GM19025 (cell line): ENCODE data around the gene BBC3.

Experiments used
- ATAC-seq: cut with Tn5 transposase; IDR thresholded peaks from one replicate; pipeline ENCODE4 v1.9.1; 2021; ENCODE audit warnings: mild to moderate bottlenecking, low read depth, moderate library complexity; ENCODE audit not compliant: unreplicated experiment

BBC3 gene

DNA sequence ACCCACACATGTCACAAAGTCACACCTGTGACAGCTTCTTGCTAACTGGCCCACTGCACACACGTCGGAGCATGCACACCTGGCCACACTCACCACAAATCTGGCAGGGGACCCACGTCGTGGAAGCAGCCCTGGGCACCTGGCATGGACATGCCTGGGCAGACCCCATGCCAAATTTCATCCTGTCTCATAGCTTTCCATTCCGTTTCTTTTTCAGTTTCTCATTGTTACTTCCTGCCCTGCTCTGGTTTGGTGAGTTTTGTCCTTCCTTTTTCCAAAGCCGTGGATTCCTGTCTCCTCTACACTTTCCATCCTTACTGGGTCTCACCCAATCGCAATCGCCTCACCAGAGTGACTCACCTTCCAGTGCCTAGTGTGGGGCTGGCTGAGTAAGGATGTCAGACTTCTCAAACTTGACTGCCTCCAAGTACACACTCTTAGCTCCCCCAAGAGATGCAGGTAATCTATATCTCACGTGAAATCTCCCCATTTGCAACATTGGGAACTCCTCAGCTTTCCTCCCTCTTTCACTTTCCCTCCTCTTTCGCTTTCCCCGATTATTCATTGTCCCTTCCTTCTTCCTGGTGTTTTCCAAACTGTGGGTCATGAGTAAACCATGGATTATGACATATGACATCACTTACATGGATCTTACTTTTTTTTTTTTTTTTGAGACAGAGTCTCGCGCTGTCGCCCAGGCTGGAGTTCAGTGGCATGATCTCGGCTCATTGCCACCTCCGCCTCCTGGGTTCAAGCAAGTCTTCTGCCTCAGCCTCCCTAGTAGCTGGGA lies 1.6 kb upstream of the BBC3 start:
- no peak for ATAC-seq

DNA sequence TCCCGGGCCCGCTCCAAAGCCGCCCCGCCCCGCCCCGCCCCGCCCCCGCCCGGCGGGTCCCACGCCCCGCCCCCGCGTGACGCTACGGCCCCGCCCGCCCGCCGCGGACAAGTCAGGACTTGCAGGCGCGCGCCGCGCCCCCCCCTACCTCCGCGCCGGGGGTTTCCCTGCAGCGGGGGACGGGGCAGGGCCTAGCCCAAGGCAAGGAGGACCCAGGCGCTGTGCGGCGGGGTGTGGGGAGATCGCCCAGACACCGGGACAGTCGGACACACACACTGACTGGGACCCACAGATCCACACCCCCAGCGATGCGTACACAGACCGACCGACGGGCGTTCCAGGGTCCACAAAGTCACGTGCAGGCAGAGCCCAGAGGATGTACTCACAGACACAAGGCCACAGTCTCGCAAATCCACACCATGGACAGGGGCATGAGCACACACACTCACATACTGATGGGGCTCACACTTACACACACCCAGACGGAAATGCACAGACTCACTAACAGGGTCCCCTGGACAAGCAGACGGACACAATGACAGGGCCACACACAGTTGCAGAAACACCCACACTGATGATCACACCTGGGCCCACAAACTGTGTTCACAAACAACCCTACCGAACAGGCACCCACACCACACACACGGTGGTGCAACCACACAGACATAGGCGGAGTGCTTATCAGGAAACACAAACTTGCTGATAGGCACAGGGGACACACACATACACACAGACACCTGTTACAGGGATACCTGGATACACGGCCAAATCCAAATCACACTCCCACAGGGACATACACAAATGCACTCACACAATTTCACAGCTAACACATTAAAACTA lies 436 bp upstream of the BBC3 start:
- peak; percentile 30 for ATAC-seq

DNA sequence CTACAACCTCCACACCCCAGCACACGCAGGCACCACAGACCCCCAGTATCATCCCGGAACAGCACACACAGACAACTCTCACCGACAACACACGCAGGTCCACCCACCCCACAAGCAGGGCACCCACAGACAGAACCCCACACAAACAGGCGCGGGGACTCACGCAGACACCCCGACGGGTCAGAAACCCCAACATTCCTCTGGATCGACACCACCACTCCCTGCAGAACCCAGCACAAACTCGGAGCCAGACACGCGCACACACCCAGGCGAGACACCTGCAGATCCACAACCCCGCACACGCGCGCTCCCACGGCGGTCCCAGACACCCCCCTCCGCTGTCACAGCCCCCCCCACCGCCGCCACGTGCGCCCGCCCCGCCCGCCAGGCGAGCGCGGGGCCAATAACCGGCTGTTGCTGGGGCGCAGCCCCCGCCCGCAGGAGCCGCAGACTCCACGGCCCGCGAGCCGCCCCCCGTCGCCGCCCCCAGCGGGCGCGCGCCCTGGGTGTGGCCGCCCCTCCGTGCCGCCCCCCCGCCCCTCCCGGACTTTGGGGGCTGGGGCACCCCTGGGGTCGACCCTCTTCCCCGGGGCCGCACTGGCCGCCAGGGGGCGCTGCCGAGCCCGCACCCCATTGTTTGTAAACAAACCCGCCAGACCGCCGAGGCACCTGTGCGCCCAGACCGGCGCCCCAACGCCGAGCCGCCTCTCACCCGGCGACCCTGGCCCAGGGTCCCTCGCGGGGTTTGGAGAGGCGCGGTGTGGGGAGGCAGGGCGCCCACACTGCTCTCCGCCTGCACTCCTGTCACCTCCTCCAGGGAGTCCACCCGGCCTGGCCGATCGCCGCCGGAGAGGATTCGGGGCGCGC lies 712 bp downstream of the BBC3 start:
- peak; percentile 11 for ATAC-seq

DNA sequence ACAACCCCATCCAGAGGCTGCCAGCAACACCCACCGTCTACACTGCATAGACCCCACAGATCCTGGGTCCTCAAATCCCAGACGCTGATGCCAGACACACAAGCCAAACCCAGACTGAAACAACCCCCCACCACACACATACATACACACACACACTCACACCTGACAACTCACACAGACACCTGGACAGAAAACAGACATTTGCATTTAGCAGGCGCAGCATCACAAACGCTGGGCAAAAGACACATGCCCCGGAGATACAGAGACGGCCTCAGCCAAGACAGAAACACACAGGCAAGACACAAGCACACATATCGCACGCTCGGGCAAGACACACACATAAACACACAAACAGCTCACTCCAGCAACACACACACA lies 1.3 kb downstream of the BBC3 start:
- no peak for ATAC-seq

DNA sequence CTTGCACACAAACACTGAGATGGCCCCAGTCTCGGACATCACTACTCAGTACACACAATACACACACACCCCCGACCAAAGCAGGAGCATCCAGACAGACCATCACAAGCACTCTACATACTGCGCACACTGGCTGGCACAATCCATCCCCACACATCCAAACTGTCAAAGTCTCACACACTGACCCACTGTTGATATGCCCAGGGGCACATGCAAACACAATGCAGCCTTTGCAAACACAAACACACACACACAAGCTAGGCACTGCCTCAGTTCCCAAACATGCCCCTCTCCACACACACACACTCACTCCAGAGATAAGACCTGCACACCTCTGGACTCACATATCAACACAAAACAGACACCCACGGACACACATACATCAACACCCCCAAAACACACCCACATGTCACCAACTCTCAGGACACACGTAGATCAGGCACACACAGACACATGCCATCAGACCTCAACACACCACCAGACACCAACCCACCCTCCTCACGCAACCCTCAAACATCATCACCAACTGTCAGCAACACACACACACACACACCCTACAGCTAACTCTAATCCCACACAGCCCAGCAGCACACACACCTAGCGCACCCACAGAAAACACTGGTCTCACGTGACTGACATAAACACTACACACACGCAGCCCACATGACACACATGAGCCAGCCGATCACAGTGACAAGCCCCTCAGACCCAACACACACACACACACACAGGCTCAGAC lies 1.9 kb downstream of the BBC3 start:
- ATAC-seq: no peak

DNA sequence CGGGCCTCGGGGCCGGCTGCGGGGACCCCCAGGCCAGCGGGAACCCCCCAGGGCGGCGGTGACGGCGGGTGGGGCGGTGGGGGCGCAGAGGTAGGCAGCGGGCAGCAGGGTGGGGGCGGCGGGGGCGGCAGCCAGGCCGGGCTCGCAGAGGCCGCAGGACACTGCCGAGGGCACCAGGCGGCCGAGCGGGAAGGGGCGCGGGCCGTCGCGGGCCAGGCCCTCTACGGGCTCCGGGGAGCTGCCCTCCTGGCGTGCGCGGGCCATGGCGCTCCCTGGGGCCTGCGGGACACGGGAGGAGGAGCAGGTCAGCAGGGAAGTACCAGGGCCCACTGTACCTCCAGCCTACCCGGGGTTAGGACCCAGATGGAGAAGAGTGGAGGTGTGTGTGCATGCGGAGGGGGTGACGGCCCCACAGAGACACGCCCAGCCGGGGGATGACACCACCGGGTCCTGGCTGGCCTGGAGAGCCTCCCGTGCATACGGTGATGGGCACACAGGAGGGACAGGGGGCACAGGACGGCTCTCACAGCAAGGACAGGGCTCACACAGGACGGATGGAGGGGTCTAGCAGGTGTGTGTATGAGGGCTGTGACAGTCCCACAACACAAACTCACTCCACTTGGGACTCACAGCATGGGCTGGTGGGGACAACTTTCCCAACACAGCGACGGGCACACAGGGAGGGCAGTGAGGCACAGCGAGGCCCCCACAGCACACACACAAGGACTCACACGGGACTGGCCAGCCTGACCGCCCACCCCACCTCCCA lies 2.6 kb downstream of the BBC3 start:
- no peak for ATAC-seq

DNA sequence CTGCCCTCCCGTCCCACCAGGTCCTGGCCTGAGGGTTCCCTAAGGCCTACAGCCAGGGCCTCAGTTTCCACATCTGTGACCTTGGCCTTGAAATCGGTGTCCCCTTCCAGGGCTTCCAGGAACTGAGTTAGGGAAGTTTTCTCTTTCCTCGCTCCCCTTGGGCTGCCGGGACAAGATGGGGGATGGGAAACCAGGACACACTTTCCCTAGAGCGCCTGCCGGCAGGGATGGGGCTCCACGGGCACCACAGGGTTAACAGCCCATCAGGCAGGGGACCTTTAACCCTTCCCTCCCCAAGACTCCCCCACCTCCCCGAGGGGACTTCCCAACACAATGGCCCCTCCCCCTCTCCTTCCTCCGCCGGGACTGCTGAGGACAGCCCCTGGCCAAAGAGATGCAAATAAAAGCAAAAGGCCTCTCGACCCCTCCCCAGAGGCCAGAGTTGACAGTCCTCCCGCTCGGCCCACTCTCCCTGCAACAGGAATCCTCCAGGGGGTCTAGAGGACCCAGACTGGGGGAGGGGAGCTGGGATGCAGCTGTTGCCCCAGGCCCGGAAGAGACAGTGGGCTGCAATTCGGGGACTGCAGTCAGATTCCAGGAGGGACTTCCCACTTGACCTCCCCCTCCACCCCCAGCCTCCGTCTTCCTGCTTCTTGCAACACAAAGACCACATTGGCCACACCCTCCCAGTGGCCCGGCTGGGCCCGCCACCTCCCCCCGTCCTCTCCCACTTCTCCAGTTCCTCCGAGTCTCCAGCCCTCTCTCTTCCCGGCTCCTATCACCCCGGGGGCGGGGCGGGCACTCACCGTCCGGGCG lies 3.4 kb downstream of the BBC3 start:
- ATAC-seq: no peak

DNA sequence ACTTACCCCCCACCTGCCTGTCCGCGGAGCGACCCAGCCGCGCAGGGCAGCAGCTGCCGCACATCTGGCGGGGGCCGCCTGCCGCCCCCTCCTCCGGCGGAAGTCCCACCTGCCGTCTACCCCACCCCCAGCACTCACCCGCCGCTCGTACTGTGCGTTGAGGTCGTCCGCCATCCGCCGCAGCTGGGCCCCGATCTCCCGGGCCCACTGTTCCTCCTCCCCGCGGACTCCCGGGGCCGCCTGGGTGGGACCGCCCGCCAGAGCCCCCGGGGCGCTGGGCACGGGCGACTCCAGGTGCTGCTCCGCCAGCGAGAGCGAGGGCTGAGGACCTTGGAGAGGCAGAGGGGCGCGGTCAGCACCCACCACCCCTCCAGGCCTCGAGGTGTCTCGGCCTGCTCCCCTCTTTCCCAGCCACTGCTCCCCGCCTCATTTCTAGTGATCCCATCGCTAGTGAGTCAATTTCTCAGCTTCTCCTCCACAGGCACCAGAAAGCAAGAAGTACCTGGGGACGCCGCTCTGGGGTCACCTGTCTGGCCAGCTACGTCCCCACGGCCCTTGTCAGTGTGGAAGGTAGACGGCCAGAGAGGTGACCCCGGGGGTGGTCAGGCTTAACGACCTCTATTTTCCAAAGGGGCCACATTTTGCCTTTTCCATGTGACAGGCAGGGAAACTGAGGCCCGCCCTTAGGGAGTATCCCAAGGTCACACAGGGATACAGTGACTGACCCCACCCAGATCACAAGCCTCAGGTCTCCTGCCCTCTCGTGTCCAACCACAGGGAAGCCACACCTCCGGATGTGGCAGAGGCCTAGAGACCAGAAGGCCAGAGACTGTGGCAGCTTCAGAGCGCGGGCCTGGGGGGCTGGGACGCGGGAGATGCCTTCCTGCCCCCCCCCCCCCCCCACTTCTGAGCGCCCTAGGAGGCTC lies 4.3 kb downstream of the BBC3 start:
- no peak for ATAC-seq

DNA sequence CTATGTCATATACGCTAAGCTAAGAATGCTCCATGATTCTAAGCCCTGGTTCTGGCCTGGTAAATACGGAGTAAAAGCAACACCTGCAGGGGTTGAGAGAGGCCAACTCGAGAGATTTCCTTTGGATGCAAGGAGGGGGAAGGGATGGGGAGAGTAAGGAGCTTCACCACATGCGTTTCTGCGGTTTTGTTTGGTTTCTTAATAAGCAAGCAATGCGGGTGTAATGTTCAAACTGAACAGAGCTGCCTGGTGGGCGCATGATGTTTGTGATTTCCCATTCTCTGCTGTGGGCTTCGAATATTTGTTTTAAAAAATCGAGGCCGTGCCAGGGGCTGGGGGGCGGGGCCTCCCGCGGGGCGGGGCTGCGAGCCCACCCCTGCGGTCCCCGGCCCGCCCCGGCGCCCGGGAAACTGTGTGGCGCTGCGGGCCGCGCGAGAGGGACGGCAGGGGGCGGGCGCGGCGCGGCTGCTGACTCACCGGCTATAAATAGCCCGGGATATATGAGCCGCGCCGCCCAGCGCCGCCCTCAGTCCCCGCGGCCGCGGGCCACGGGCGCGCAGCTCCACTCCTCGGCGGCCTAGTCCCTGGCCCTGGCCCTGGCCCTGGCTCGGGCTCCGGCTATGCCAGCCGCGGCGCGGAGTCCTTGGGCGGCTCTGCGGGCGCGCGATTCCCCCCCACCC lies 5.1 kb downstream of the BBC3 start:
- ATAC-seq: peak; percentile 42

DNA sequence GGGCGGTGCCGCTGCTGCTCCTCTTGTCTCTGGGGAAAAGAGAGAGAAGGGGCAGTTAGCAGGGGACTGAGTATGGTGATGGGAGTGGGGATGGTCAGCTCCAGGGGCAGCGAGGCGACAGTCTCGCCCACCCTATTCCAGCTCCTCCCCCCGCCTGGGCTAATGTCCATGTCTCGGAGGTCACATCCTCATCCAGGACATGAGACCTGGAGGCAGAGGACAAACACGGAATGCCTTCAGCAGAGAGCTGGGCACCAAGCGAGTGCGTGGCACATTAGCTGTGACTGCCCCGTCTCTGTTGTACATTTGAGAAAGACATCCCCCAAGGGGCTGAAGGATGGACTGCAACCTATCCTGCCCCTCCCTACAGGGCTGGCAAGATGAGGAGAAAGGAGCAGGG lies 9.1 kb downstream of the BBC3 start:
- no peak for ATAC-seq

DNA sequence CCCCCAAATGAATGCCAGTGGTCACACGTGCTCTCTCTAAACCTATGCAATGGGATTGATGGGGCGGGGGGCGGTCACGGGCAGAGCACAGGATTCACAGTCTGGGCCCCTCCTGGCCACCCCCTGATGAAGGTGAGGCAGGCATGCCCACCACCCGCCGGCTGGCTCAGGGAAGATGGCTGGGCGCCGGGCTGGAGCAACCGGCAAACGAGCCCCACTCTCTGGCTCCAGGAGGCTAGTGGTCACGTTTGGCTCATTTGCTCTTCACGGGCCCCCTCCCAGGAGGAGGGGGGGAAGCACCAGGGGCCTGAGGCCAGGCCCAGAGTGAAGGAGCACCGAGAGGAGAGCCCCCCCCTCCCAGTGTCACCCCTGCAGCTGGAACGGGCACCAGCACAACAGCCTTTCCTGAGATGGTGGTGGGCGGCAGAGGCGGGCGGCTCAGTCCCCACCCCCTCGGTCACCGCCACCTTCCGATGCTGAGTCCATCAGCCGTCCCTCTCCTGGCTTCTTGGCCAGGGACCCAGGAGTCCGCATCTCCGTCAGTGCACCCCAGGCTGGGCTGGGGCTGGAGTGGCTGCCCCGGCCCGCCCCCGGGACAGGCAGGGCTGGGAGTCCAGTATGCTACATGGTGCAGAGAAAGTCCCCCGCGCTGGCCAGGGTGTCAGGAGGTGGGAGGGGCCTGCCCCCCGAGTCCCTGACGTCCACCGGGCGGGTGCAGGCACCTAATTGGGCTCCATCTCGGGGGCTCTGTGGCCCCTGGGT lies 9.7 kb downstream of the BBC3 start:
- ATAC-seq: no peak

DNA sequence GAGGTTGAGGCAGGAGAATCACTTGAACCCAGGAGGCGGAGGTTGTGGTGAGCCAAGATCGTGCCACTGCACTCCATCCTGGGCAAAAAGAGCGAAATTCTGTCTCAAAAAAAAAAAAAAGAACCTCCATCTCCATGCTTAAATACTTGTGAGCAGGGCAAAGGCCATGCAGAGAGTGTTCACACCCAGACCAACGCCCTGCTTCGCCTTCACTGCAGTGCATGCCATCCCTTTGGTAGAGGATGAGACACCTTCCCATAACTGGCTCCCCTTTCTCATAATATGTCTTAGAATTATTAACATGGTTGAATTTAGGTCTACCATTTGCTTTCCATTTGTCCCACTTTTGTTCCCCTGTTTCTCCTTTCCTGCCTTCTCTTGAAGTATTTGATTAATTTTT lies 15.4 kb downstream of the BBC3 start:
- ATAC-seq: no peak

DNA sequence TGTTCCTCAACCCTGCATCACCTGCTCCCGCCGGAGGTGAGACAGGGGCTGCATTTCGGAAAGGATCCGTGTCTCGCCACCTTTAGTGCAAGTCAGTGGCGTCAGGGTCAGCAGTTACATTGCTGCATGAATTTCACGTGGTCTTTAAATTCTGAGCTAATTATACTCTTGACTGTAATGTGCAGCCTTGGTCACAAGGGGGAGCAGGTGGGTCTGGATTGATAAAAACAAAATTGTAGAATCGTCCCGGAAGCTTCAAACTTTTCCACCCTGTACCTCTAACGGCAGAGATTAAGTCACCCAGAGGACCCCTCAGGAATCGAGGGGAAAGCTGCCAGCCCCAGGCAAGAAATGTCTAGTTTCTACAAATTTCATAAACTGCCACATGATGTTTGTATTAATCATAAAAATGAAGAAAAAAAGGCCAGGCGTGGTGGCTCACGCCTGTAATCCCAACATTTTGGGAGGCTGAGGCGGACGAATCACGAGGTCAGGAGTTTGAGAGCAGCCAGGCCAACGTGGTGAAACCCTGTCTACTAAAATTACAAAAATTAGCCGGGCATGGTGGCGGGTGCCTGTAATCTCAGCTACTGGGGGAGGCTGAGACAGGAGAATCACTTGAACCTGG lies 20.2 kb downstream of the BBC3 start:
- ATAC-seq: no peak

DNA sequence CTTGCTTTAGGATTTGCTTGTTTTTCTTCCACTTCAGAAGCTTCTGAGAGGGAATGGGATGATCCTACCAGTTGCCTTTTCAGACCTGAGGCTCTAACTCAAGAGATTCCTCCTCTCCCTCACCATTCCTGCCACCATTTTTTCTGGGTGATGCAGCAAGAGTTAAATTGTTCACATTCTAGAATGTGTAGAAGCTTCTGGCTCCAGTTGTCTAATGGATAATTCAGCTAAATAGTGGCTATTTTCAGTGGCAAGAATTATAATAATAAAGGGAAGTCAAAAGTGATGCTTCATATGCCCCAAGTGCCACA lies 20.9 kb downstream of the BBC3 start:
- no peak for ATAC-seq

DNA sequence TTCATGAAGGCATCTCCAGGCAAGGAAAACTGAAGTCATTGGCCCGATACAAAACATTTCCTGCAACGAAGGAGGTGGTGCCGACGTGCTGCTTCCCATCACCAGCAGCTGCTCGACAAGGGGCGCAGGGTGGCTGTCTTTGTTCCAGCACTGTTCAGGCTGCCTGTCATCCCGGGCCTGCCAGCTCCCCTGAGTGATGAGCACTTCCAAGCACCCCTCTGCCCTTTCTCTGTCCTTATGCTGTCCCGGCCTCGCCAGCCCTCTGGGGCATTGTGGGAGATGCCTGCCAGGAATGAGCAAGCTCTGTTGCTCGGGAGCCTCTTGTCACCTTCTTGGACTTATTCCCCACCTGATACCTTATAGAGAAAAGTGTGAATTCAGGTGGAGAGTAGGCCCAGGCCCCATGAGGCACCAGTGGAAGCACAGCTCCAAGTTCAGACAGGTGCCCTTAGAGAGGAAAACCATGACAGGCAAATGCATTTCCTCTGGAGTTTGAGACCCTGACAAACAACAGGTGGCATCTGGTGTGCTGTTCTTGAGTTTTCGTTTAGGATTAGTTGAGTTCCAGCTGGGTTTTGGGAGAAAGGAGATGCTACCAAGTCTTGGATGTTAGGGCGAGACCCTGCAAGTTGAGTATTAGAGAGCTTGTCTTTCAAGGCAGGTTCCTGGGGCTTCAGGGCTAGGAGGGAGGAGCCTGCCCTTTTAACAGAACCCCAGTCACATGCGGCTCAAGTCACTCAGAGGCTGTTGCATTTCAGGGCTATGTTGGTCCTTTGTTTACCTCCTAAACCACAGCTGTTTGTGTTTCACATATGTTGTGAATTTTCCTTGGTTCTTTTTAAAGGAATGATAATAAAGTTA lies 21.4 kb downstream of the BBC3 start:
- no peak for ATAC-seq
